Natural killer cell (primary cell): ENCODE data around the gene SLC25A13. TPM values are rescaled to one million over a fixed set of nuclear protein-coding genes. Genes with fewer than 3 reads are reported as not detected.
A peak's percentile ranks its signal among the peaks of the same experiment; 100 is the strongest.
"Not testable (repeated sequence)": the region's sequence is repeated elsewhere in the genome, so short reads cannot be mapped to it uniquely, and the experiment has no call there.

ENCODE experiments used
- ATAC-seq, 3 donors: fragments of 150-1000 bp in 2 of 3; fragments of 200-7000 bp in 1 of 3; cut with Tn5 transposase; 1 replicate in 1 of 3; 2 replicates in 2 of 3; pipeline ENCODE4 v1.10.0; 2021; ENCODE audit warnings: mild to moderate bottlenecking in 2 of 3, moderate library complexity in 2 of 3
- DNase-seq, 2 donors: peaks; one replicate each; pipeline versions ENCODE4 v3.0.0 to v3.0.0-alpha.2; 2013 to 2021; ENCODE audit warnings: mixed read lengths in 1 of 2
- H3K27ac ChIP-seq: one replicate; pipeline ENCODE4 v1.5.1; 2013; ENCODE audit warnings: mild to moderate bottlenecking, low read length
- H3K27me3 ChIP-seq: one replicate; pipeline ENCODE4 v1.6.1; 2013; ENCODE audit warnings: low read length; ENCODE audit not compliant: control insufficient read depth, insufficient read depth
- H3K36me3 ChIP-seq: one replicate; pipeline ENCODE4 v1.6.1; 2013; ENCODE audit warnings: low read length; ENCODE audit not compliant: control insufficient read depth, insufficient read depth
- H3K4me1 ChIP-seq: one replicate; pipeline ENCODE4 v1.6.1; 2013; ENCODE audit warnings: low read length; ENCODE audit not compliant: control insufficient read depth, insufficient read depth
- H3K4me3 ChIP-seq: one replicate; pipeline ENCODE4 v1.5.1; 2013; ENCODE audit warnings: low read length
- H3K9me3 ChIP-seq: one replicate; pipeline ENCODE4 v1.6.1; 2013; ENCODE audit warnings: low read length; ENCODE audit not compliant: control insufficient read depth, insufficient read depth
- H3K27ac Mint-ChIP-seq, 2 donors: one replicate each; pipeline ENCODE4 v1.8.0; 2022; ENCODE audit warnings: mild to moderate bottlenecking in 2 of 2, mixed read lengths in 2 of 2, moderate library complexity in 1 of 2
- H3K27me3 Mint-ChIP-seq, 2 donors: one replicate each; pipeline ENCODE4 v1.8.0; 2022; ENCODE audit warnings: low read depth in 2 of 2, mixed read lengths in 2 of 2
- H3K36me3 Mint-ChIP-seq: one replicate; pipeline ENCODE4 v1.8.0; 2022; ENCODE audit warnings: mixed read lengths
- H3K4me1 Mint-ChIP-seq, 2 donors: one replicate each; pipeline ENCODE4 v1.8.0; 2022; ENCODE audit warnings: mixed read lengths in 2 of 2
- H3K4me3 Mint-ChIP-seq: one replicate; pipeline ENCODE4 v1.8.0; 2022; ENCODE audit warnings: mild to moderate bottlenecking, moderate library complexity, mixed read lengths
- H3K9me3 Mint-ChIP-seq, 2 donors: one replicate each; pipeline ENCODE4 v1.8.0; 2022; ENCODE audit warnings: mixed read lengths in 2 of 2
- CTCF ChIP-seq: fragments of 200-600 bp; IDR thresholded peaks from one replicate; pipeline ENCODE4 v1.8.0; 2022; ENCODE audit warnings: antibody characterized with exemption
- WGBS: methylation state at CpG from one replicate; pipeline ENCODE4 v1.1.7; 2013; ENCODE audit warnings: missing lambda C conversion rate; ENCODE audit not compliant: insufficient coverage; 5-methylcytosine and 5-hydroxymethylcytosine counted together
- intact Hi-C: fragments of 100-400 bp; cut with micrococcal nuclease; formaldehyde crosslinking; loops from one replicate; pipeline ENCODE4 v1.14.2; 2022
- total RNA-seq, 4 donors: library from RNA; stranded (reverse); fragments of 120-200 nt in 1 of 4; gene quantifications; one replicate each; pipeline versions ENCODE4 v1.2.3 to v1.2.4, GENCODE V29; 2013 to 2022

SLC25A13 gene
- total RNA-seq, result 10 to 100 TPM; 16.9 to 20.8 (median 20.5) TPM
- 29.1 TPM for total RNA-seq (2013)

- intact Hi-C loops, result no loop called here
- Histone ChIP-seq H3K9me3 (no peaks in the 10 kb centered on the region), H3K27ac (peak within 1 kb of the TSS; percentile 90), H3K4me1 (peaks cover 4% of the 10 kb centered on the region), H3K27me3 (no peaks in the 10 kb centered on the region), H3K36me3 (no peaks in the 10 kb centered on the region), H3K4me3 (peak within 1 kb of the TSS; percentile 92)
- ATAC-seq, result peak; percentile 74 to 90 (median 78)
- Mint-ChIP-seq H3K9me3 (no peaks in the 10 kb centered on the region), H3K4me1 (peaks cover 22 to 23% of the 10 kb centered on the region in 2 donors), H3K36me3 (no peaks in the 10 kb centered on the region), H3K27ac (peak within 1 kb of the TSS; percentile 85 to 86), H3K27me3 (no peaks in the 10 kb centered on the region), H3K4me3 (peak within 1 kb of the TSS; percentile 93)
- peak; percentile 59 to 70 for DNase-seq
- TF ChIP-seq CTCF, result no peak
- under 1% methylated on average over 66 of the region's 66 CpGs for WGBS
Observed at GRCh38 chr7:96321658-96322372, at the start of gene SLC25A13. Gene SLC25A13 (minus strand): TSS chr7:96322098. CDS start chr7:96321956, 142 bp downstream.

GRCh38 chr7:96365916-96366315, 44.0 kb upstream of the SLC25A13 start:
- WGBS, result 100% methylated on average over 1 of the region's 2 CpGs
- H3K4me1 Mint-ChIP-seq, H3K27me3 ChIP-seq, H3K4me3 ChIP-seq, H3K4me1 ChIP-seq, H3K27ac ChIP-seq, H3K4me3 Mint-ChIP-seq, H3K9me3 Mint-ChIP-seq, H3K36me3 Mint-ChIP-seq, ATAC-seq, intact Hi-C loops, H3K9me3 ChIP-seq, DNase-seq, H3K36me3 ChIP-seq, H3K27ac Mint-ChIP-seq: not testable (repeated sequence)
- H3K27me3 Mint-ChIP-seq, result peaks cover 14 to 33% of the 10 kb centered on the region in 2 donors

GRCh38 chr7:96361116-96361857, 39.4 kb upstream of the SLC25A13 start:
- Histone ChIP-seq H3K27ac (no peak overlapping the region), H3K27me3 (peaks cover 2% of the 10 kb centered on the region), H3K36me3 (no peaks in the 10 kb centered on the region), H3K4me3 (no peak overlapping the region), H3K9me3 (no peaks in the 10 kb centered on the region), H3K4me1 (no peaks in the 10 kb centered on the region)
- Mint-ChIP-seq H3K27ac (no peak overlapping the region), H3K9me3 (peaks cover 0 to 2% of the 10 kb centered on the region in 2 donors), H3K4me3 (no peak overlapping the region), H3K27me3 (peaks cover 8 to 10% of the 10 kb centered on the region in 2 donors), H3K36me3 (no peaks in the 10 kb centered on the region), H3K4me1 (no peaks in the 10 kb centered on the region)
- no peak for DNase-seq
- intact Hi-C loops, result no loop called here
- TF ChIP-seq CTCF, result no peak
- ATAC-seq, result no peak
- WGBS, result 78% methylated on average over 7 of the region's 7 CpGs

GRCh38 chr7:96359876-96360275, 38.0 kb upstream of the SLC25A13 start:
- TF ChIP-seq CTCF, result no peak
- intact Hi-C loops, result no loop called here
- no peaks in the 10 kb centered on the region for H3K36me3 Mint-ChIP-seq
- H3K27ac Mint-ChIP-seq, result no peak overlapping the region
- no peak overlapping the region for H3K4me3 Mint-ChIP-seq
- Histone ChIP-seq H3K4me3 (no peak overlapping the region), H3K36me3 (no peaks in the 10 kb centered on the region), H3K4me1 (no peaks in the 10 kb centered on the region), H3K9me3 (no peaks in the 10 kb centered on the region), H3K27me3 (peaks cover 2% of the 10 kb centered on the region), H3K27ac (no peak overlapping the region)
- ATAC-seq (no peak), DNase-seq (no peak)
- WGBS, result no CpG with 5 or more reads among the region's 2 CpGs
- no peaks in the 10 kb centered on the region for H3K9me3 Mint-ChIP-seq
- peaks cover 6 to 11% of the 10 kb centered on the region in 2 donors for H3K27me3 Mint-ChIP-seq
- H3K4me1 Mint-ChIP-seq, result no peaks in the 10 kb centered on the region

GRCh38 chr7:96358236-96358971, 36.5 kb upstream of the SLC25A13 start:
- H3K9me3 Mint-ChIP-seq, DNase-seq, ATAC-seq, H3K27ac ChIP-seq, H3K9me3 ChIP-seq, H3K36me3 ChIP-seq, H3K27me3 ChIP-seq, intact Hi-C loops, H3K4me3 ChIP-seq, H3K4me1 Mint-ChIP-seq, H3K4me1 ChIP-seq, H3K27ac Mint-ChIP-seq, H3K4me3 Mint-ChIP-seq, H3K36me3 Mint-ChIP-seq: not testable (repeated sequence)
- peaks cover 6 to 14% of the 10 kb centered on the region in 2 donors for H3K27me3 Mint-ChIP-seq
- 92% methylated on average over 24 of the region's 25 CpGs for WGBS
